Activated gamma-delta T cell treated with Interleukin-2 at 50 U/mL for 16 hours (primary cell): ENCODE results near the gene SLC12A7.
"Not testable (repeated sequence)": the region's sequence is repeated elsewhere in the genome, so short reads cannot be mapped to it uniquely, and the experiment has no call there.

Experiments
- DNase-seq: peaks from one replicate; pipeline ENCODE4 v3.0.0-alpha.2; 2020

Gene SLC12A7

GRCh38 chr5:1095990-1096363 is 15.9 kb downstream of the SLC12A7 start:
- DNase-seq = no peak

DNA sequence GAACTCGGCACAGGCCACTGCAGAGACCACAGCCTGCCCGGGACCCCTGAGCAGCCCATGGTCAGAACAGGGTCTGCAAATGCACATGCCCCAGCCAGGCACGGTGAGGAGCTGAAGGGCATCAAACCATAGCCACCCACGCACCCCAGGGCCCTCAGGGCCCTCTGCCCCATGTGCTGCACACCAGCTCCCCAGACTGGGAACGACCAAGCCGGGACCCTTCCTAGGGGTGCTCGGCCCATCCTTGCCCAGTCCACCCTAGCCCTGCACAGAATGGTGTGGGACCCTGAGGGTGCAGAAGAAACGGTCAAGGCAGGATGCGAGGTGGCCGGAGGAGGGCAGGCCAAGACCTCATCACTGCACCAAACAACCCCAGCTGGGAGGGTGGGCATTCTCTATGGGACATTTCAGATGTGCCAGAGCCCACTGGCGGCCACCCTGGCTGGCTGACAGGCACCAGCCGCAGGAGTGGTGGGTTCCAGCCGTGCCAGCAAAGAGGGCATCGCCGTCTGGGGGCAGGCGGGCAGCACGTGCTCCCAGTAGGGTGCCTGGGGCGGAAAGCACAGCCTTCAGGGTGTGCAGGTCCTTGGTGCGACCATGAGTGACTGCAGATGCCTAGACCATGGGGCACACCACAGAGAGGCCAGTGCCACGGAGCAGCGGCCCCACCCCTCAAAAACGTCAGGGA is 16.4 kb downstream of the SLC12A7 start:
- no peak for DNase-seq

DNA sequence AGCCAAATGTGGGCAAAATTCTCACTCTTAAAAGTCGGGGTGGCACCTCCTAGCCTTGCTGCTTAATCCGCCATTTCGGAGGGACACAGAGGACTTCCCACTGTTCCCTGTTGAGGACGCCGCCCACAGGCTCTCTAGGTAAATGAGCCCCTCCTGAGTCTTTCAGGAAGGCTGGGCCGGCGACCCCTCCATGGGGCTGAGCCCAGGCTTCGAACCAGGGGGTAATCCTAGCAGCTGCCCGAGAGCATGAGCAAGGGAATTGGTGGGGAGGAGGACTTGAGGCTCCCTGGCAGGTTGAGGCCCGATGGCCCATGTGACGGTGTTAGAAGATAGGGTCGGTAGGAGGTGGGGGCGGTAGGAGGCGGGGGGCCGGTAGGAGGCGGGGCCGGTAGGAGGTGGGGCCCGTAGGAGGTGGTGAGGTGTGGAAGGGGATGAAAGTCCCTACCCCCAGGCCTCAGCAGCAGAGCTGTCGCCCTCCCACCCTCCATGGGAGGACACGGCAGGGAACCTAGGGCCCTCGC is 17.1 kb downstream of the SLC12A7 start:
- DNase-seq = no peak

GRCh38 chr5:1093361-1093760 is 18.5 kb downstream of the SLC12A7 start:
- DNase-seq = no peak

DNA sequence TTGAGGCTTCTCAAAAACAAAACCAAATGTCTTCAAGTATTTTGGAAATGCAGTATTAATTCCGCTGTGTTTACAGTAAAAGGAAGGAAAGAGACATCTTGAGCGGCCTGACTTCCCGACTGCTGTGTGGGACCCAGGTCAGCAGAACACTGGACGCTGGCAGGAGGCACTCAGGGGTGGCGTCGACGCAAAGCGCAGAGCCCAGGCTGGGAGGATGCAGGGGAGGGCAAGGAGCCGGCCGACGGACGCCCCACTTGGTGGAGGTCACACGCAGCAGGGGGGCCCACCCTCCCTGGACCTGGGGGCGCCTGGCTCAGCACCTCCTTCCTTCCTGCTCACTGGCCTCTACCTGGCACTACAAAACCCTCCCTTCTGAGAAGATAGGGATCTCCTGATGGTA is 19.7 kb downstream of the SLC12A7 start:
- DNase-seq = no peak

DNA sequence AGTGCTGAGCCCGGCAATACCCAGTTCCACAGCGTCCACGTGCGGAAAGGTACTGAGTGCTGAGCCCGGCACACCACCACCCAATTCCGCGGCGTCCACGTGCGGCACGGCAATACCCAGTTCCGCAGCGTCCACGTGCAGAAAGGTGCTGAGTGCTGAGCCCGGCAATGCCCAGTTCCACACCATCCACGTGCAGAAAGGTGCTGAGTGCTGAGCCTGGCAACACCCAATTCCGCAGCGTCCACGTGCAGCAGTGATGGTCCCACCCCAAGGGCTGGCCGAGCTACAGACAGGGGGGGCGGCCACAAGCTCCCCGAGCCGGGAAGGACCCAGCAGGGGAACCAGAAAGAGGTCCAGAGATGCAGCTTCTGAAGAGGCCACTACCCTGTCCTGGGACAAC is 20.2 kb downstream of the SLC12A7 start:
- DNase-seq = no peak

DNA sequence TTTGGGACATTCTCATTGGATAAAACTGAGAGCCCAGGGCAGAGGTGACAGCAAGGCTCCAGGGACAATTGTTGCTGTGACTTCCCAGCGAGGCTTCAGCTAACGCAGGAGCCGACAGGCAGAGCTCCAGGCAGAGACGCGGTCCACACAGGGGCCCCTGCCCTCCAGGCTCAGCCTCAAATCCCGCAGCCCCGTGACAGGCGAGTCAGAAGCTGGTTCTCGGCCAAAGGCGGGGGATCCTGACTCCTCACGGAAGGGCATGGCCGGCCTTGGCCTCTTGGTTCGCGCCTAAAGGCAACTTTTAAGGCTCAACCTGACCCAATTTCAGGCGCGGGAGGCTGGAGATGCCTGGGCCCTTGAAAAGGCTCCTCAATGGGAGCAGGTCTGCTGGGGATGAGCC is 21.3 kb downstream of the SLC12A7 start:
- DNase-seq = no peak

GRCh38 chr5:1089621-1090040 is 22.2 kb downstream of the SLC12A7 start:
- DNase-seq = no peak

- DNase-seq = no peak
Measured at GRCh38 chr5:1089146-1089545, 22.7 kb downstream of the SLC12A7 start.

DNA sequence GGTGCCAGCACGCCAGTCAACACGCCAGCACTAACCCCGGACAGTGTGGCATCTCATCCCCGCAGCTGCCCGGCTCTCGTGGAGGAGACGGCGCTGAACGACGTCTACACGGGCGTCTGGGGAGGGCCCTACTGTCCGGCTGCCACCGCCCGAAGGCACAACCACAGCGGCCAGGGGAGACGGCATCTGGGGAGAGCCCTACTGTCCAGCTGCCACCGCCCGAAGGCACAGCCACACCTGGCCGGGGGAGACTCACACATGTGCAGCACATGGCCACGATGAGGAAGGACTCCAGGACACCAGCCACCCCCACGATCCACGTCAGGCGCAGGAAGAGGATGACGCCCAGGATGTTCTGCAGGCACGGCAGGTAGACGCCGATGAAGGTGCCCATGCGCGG is 23.1 kb downstream of the SLC12A7 start:
- DNase-seq = no peak

GRCh38 chr5:1088031-1088430 is 23.8 kb downstream of the SLC12A7 start:
- DNase-seq = no peak

DNA sequence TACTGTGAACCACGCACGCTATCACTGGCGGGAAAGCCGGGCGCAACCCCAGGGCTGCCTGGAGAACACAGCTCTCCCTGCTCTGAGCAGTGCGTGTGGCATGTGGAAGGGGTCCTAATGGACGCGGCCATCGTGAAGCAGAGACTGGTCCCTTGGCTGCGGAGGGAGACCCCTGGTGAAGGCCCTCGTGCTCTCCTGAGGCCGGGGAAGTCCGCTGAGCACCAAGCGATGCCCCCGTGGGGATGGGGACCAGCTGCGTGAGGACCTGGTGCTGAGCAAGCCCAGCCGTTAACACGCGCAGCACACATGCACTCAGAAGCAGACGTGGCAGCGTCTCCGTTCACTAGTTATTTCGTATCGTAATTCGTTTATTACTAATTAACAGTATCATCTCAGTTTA is 24.4 kb downstream of the SLC12A7 start:
- no peak for DNase-seq

DNA sequence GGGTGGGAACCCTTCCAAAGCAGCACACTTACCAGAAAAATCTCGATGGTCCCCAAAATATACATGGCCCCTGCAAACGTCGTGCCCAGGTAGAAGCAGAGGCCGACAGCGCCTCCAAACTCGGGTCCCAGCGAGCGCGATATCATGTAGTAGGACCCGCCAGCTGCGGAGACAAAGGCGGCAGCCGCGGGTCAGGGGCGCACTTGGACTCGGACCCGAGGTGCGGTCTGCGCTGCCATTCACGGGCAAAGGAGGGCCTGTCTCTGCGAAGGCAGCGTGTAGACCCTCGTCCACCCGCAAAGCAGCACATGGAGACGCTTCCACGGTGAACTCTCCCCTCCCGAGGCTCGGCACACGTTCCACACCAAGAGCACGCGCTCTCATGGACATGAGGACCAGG is 25.0 kb downstream of the SLC12A7 start:
- DNase-seq = no peak

DNA sequence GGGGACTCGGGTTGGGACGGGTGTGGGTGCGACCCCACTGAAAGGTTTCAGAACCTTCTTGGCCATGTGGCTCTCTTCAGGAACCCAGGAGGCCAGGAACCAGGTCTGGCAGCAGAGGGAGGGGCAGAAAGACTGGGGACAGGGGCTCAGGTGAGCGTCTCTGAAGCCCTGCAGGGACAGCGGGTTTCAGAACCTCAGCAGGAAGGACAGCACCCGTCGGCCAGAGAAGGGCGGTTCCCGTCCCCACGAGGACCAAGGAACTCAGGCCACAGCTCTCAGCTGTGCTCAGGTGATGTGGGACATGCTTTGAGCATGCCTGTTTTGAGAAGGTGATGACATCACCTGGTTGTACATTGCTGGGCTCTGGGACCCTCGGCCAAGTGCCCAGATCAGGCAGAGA is 25.7 kb downstream of the SLC12A7 start:
- DNase-seq = no peak

DNA sequence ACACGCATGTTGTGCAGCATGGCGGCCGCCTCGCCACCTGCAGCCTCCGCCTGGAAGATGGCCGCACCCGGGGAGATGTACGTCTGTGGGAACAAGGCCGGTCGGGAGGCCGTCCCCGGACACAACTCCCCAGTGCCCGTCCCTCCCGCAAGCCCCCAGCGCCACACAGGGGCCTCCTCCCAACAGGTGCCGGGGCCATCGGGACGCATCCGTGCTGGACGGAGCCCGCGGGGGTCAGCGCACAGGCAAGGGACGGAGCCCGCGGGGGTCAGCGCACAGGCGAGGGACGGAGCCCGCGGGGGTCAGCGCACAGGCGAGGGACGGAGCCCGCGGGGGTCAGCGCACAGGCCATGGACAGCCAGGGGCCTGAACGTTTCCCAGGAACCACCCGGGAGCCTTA is 26.5 kb downstream of the SLC12A7 start:
- DNase-seq = no peak

DNA sequence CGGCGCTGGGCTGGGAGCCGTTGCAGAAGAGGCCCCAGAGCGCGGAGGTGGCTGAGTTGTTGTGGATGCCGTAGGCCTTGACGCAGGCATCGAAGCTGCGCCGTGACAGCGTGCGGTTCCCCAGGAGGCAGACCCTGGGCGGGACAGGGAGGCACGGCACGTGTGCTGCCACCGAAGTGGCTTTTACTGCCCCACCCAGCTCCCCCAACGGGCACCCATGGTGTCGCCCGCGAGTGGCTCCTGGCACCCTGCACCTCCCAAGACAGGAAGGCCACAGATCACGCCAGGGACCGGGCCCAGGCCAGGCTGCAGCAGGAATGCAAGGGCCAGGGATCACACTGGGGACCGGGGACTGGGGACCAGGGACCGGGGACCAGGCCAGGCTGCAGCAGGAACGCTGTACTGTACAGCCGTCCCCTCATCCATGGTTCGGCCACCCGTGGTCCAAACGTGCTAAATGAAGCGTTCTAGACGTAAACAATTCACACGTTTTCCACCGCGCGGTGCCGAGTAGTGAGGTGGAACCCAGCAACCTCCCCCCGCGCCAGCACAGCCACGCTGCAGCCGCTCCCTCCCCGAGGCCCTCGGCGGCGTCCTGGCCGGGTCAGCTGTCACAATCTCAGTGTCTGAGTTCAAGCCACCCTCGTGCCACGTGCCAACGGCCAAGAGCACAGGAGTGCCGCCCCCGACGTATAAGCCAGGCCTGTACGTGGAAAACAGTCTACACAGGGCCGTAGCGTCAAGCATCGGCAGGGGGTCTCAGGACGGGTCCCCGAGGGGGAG is 27.8 kb downstream of the SLC12A7 start:
- no peak for DNase-seq

GRCh38 chr5:1083026-1083425 is 28.8 kb downstream of the SLC12A7 start:
- DNase-seq = not testable (repeated sequence)

- no peak for DNase-seq
Measured at GRCh38 chr5:1081519-1081918, 30.3 kb downstream of the SLC12A7 start.

DNA sequence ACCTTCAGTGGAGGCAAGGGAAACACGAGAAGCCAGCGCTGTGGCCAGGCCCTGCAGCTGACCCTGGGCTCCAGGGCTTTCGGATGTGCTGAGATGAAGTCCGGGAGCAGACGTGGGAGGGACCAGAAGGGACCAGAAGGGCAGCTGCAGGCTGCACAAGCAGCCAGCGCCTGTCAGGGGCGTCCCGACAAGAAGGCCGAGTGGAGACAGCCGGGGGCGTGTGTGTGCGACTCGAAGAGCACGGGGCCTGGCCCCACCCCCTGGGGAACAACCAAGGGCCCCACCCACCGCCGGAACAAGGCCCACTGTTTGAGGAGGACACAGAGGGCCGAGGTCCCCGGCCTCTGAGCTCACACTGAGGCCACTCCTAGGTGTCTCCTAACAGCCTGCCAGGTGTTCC is 31.4 kb downstream of the SLC12A7 start:
- no peak for DNase-seq

- no peak for DNase-seq
Measured at GRCh38 chr5:1079961-1080360, 31.9 kb downstream of the SLC12A7 start.

DNA sequence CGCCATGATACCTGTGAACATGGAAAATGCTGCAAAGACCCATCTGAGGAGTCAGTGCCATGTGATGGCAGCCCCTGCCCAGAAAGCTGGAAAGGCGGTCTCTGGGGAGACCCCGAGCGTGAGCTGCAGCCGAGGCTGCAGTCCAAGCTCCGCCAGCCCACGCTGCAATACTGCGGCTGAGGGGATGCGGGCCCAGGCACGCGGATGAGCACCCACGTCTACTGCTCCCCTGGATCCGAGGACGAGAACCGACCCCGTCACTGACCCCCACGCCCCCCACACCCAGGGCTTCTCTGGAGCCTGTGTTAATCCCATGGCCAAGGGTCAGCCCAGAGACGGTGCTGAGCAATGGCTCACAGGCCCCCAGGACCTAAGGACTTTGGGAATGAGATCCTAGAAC is 32.4 kb downstream of the SLC12A7 start:
- no peak for DNase-seq

DNA sequence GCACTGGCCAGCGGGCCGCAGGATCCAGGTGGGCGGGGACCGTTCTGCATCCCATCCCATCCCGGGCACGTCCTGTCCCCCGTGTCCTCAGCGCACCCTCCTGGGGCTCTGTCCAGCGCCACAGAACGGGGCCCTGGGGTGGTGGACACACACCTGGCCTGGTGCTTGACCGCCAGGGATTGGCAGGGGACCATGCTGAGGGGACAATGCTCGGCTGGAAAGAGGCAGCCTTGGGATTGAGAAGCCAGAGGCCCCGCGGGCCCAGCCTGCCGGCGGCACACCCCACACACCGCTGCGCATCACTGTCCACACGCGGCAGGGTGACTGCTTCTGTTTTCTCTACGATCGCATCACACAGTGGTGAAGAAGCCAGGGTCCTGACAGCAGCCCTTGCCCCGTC is 33.0 kb downstream of the SLC12A7 start:
- DNase-seq = no peak

DNA sequence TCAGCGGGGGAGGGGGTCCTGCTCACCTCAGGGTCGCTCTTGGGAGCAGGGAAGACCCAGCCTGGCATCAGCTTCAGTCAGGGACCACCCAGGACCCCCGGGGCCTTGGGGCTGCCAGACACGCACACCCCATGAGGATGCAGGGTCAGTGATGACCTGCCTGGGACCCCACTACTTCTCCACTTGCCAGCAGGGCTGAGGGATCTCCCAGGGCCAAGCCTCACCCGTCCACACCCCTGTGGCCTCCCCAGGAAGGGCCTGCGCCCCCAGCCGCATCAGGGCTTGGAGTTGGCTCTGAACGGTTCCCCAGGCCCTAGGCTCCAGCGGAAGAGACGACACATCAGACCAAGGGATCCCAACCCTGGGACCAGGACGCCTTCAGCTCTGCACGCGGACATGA is 33.7 kb downstream of the SLC12A7 start:
- no peak for DNase-seq

DNA sequence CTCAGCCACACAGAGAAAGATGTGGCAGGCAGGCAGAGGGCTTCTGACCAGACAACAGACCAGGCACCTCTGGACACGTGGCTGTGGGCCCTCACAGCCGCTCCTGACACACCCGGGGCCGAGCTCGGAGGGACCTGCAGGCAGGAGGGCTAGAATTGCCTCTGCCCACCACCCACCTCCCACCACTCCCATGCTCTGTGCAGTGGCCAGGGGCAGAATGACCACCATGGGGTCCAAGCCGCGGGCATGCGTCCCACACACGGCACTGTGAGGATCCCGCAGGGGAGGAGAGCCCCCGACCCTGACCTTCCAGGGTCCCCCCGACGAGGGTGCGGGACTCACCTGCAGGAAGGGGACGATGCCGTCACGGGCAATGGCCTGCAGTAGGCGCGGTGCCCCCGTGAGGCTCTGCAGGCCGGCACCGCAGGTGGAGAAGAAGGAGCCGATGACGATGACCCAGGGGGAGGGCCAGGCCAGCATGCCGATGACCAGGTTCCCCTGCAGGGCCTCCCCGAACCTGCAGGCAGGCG is 34.3 kb downstream of the SLC12A7 start:
- no peak for DNase-seq
